Raji (cell line): ENCODE results near the gene SPESP1.

Source experiments
- POLR2A ChIP-seq: IDR thresholded peaks from 2 replicates; pipeline ENCODE4 v1.6.1; 2011; ENCODE audit warnings: low read depth, low read length, control low read depth; ENCODE audit not compliant: insufficient read depth

SPESP1 gene

DNA sequence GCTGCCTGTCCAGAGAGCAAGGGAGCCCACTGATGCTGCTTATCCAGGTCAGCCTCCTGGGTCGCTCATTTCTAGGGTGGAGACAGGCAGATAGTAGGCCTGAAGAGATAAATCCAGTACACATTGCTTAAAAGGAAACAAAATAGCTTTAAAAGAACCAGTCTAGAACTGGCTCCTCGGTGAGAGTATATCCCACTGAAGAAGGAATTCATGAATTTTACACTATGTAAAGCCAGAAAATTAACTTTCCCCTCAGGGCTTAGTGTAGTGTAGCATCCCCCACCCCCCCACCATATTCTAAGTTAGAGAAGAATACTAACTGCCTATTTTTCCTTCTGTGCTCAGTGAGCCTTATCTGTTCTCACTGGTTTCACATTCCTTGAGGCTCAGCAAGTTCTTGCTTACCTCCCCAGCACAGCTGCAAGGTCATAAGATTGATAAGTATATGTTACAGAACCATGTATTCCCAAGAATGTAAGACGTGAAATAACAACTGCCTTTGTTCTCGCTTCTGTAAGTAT, 53.7 kb downstream of the SPESP1 start:
- no peak for TF ChIP-seq POLR2A

DNA sequence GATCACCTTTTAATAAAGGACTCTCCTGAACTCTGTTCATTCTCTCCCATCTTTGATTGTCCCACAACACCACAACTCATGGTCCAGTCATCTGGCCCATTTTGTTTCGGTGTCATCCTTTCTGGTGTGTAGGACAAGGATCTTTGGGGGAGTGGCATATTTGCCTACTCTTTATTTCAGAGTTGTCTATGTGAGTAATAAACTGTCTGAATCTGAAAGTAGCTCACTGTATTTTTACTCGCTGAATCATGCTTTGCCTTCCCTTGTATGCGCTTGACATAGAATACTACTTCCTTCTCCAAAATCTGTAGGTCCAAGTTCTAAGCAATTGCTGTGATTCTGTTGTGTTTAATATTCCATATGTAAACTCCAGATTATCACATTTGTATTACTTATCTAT, 54.3 kb downstream of the SPESP1 start:
- no peak for TF ChIP-seq POLR2A

DNA sequence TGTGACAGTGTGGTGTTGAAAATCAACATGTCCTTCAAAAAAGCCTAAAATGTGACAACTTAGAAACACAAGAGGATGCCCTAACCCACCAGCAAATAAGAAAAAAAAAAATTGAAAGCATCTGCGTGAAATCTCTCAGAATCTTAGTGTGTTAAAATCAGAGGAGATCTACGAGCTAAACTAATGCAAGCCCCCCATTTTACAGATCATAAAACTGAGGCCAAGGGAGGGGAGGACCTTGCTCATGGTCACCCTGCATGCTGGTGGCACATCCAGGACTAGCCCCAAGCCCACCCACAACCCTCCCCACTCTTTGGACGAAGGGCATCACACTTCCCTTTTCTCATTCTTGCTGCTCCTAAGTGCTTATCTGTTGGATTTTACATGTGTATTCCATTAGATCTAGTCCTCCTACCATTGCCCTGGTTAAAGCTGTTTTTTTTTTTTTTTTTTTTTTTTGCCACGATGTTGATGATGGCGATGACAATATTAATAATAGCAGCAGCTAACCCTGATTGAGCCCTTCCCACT, 55.1 kb downstream of the SPESP1 start:
- no peak for TF ChIP-seq POLR2A

DNA sequence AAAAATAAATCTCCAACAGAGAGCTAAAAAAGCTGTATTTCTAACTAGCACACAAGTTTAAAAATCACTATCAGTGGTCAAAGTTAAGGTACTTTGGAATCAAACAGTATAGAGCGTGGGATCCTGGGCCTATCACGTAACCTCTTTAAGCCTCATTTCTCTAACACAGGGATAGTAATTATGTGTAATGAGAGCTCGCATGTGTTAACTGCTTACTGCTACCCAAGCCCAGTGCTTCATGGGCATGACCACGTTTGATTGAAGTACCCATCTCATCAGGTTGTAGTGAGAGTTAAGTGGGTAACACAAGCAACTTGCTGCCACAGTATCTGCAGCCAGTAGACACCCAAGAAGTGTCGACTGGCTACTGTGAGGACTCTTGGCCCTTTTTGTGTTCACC, 56.0 kb downstream of the SPESP1 start:
- TF ChIP-seq POLR2A: no peak

DNA sequence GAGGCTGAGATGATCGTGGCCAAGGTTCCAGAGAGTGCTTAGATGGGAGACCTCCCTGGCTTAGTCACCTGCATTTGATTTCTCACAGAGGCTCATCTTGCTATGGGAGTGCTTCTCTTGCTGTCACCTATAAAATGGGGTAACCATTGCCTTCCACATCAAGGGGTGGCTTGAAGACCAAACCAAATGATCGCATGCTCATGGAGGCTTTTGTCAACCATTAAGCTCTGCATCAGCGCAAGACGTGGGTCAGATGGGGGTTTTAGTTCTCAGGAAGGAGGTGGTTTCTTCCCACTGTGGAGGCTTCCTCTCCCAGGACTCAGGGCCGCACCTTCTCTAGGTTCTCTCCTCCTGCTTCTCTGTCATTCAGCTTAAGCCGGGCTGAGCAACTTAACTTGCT, 56.8 kb downstream of the SPESP1 start:
- TF ChIP-seq POLR2A: no peak

DNA sequence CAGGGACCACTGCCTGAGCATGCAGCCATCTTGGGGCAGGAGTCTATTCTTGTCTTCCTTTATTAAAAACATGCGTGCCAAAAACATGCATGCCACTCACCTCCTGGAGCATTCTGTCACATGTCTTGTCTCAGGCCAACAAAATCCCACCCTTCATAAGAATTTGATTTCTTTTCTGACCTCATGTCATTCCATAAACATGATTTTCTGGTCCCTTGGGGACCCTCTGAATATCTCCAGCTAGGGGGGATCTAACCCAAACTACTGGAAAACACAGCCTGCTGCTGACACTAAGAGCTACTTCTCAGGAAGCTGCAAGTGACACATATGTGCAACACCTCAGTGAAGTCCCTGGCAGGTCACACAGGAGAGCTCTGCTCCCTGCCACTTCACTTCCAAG, 57.4 kb downstream of the SPESP1 start:
- no peak for TF ChIP-seq POLR2A

DNA sequence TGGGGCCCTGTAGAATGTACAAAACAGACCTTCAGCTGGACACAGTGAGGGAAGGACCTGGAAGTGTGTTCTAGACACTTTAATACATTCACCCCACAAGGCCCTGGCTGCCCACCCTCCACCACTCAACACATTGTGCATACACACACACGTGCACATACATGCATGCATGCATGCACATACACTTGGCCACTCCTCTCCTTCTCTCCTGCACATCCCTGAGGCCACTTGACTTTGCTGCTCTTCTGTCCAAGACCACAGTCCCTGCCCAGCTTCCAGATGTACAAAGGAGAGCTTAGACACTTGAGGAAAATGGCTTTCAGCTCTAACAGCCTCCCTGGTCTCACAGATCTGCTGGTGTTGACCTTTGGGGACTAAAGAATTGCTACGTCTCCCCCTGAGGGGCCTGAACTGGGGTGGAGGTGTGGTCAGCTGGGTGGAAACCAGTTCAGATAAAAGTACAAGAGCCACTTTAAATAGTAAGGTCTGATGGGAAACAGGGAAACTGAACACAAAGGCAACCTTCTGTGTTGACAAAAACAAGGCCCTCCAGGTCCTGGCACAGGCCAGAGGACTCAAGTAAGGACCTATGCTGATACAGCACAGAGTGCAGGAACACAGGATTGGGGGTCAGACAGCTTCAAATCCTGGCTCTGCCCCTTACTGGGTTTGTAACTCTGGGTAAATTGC, 59.4 kb downstream of the SPESP1 start:
- TF ChIP-seq POLR2A: no peak

DNA sequence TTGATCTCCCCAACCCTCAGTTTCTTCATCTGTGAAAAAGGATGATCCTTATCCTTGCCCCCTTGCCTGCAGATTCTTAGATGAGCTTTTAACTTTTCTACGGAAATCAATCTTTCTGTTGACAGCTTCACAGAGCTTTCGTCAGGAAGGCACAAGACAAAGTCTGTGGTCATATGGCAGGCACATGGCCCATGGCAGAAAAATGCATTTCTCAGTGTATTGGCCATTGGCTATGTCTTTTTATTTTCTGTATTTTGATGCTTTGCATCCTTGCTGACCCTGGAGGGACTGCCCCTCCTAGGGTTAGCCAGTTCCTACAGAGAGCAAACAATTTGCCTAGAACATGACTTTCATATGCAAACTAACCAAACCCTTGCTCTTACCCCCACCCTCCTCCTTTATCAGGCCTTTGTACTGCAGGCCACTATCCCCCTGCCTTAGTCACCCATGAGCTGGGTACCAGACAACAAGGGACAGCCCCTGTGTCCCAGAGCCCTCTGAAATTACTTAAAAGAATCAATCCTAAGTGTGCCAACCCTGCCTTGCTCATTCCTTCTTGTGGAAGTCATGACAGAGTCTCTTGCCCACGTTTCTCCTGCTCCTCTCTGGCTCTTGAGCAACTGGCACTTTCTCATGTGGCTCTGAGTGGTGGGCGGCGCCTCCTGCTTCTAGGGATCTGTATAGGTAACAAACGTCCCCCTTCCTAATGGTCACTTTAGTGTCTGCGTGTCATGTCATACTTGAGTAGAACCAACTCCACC, 60.1 kb downstream of the SPESP1 start:
- TF ChIP-seq POLR2A: no peak

DNA sequence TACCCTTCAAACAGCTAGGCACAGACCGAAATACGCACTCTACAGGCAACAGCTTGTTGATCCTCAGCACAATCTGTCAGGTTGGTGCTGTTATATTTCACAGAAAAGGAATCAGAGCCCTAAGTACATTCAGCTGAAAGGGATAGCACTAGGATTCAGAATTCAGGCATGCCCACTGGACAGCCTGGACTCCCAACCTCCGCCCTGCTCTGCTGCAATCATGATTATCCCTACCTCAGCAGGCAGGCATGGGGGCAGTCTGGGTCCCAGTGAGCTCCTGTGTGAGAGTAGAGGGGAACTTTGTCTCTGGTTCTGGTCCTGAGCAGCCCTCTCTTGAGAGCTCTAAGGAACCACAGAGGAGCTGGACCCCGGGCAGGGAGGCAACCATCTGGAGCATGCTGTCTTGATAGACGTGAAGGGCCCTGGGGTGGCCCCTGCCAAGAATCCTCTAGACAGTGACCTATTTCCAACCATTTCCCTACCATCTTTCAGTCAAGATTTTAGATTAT, 60.7 kb downstream of the SPESP1 start:
- TF ChIP-seq POLR2A: no peak

DNA sequence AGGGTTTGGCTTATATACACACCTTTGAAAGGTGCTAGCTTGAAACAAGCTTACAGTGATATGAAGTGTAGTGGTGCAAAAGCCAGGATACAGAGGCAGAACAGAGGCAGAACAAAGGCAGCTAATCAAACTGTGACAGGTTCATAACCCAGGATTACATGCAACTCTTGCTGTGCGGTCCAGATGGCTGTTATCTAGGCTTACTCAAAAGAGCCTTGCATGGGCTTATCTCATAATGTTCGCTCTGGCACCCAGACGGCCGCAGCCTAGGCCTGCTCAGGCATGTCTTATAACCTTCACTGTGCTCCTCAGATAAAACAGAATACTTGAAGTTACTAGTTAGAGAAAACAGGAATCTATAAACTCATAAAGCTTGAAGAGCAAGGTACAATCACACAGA, 61.4 kb downstream of the SPESP1 start:
- no peak for TF ChIP-seq POLR2A

DNA sequence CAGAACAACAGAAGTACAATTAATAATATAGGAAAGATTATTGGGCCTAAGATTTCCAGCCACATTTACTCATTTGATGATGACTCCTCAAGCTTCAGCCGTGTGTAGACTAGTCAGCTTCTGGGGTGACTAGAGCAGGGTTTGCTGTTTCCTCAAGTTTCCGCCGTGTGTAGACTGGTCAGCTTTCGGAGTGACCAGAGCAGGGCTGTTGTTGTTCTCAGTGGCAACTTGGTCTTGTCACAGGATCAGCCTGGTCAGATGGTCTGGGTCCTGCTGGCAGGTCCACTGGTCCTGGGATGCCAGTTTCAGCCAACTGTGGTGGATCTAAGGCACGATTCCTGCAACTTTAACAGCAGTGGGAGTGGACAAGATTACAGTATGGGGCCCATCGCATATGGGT, 62.4 kb downstream of the SPESP1 start:
- no peak for TF ChIP-seq POLR2A

DNA sequence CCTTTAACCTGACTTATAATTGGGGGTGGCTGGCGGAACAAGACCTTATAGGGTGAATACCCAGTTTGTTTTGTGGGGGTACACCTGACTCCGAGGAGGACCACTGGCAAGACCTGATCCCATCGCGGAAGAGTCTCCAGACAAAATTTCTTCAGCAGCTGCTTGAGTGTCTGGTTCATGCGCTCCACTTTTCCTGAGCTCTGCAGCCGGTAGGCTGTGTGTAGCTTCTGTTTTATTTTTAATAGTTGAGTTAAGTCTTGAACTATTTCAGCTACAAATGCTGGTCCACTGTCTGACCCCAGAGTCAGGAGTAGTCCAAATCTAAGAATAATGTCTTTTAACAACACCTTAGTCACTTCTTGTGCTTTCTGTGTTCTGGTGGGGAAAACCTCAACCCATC, 63.0 kb downstream of the SPESP1 start:
- no peak for TF ChIP-seq POLR2A

DNA sequence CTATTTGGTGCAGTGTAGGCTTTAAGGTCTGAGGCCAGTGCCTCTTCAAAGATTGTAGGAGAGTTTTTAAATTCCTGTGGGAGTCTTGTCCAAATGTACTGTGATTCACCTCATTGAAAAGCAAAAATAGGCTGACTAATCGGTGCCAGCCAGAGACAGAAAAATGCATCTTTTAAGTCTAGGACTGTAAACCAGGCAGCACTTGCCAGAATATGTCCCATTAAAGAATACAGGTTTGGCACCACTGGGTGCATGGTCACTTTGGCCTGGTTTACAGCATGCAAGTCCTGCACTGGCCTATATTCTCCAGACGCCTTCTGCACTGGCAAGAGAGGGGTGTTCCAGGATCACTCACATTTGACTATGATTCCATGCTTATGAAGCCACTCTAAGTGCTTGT, 63.8 kb downstream of the SPESP1 start:
- TF ChIP-seq POLR2A: no peak

DNA sequence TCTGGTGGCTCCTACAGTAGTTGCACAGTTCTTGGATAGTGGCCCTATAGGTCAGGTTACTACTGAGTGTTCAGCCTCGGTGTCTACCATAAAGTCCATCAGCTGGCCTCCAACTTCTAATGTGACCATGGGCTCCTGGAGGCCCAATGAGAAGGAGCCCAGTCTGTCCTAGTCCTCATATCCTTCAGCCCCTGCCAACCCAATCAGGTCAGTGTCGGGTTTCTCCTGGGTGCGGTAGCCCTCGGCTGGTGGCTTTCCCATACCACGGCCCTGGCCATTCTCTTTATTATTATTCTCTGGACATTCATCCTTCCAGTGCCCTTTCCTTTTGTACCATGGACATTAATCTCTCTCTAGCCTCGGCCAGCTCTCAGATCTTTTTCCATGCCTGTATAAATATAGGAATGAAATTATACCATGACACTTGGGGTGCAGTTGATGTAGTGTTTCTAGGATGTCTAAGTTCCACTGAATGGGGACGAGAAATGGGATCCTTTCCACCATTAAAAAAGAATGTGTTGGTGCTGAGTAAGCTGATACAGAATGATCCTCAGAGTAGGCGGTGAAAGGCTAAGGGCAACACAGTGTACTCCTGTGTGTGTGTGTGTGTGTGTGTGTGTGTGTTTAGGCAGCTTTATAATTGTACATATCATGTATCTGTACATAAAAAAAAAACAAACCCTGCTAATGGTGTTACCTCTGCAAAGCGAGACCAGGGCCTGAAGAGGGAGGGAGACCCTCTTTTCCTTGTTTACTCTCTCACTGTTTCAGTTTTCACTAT, 64.8 kb downstream of the SPESP1 start:
- no peak for TF ChIP-seq POLR2A
